Activated effector memory CD4-positive, alpha-beta T cell treated with Interleukin-2 at 50 U/mL for 16 hours (primary cell): Measurements from ENCODE around the gene OR51M1.
"Not testable (repeated sequence)": the region's sequence is repeated elsewhere in the genome, so short reads cannot be mapped to it uniquely, and the experiment has no call there.

ENCODE experiments used
- DNase-seq: peaks from one replicate; pipeline ENCODE4 v3.0.0-alpha.2; 2020

OR51M1 gene, protein sequence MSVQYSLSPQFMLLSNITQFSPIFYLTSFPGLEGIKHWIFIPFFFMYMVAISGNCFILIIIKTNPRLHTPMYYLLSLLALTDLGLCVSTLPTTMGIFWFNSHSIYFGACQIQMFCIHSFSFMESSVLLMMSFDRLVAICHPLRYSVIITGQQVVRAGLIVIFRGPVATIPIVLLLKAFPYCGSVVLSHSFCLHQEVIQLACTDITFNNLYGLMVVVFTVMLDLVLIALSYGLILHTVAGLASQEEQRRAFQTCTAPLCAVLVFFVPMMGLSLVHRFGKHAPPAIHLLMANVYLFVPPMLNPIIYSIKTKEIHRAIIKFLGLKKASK

DNA sequence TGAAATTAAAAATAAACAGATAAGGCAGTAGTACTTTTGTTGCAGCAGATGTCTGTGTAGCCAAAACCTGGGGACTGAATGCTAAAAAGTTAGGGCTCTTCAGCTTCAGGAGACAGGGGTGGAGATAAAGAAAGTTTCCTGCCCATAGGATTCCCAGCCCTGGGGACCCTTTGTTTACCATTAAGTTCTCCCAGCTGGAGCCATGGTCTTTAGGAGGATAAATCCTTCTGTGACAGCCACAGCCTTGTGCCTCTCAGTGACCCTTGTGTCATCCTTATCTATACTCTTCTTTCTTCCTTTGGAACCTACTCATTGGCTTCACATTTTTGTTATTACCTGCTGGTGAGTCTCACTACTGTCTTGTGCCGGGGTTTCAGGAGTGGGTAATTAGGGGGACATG is at the start of gene OR51M1:
TSS of gene OR51M1 (plus strand) at position 237 of the 400 bp plus-strand sequence. CDS start 5,587 bp downstream, outside the sequence.
- no peak for DNase-seq

DNA sequence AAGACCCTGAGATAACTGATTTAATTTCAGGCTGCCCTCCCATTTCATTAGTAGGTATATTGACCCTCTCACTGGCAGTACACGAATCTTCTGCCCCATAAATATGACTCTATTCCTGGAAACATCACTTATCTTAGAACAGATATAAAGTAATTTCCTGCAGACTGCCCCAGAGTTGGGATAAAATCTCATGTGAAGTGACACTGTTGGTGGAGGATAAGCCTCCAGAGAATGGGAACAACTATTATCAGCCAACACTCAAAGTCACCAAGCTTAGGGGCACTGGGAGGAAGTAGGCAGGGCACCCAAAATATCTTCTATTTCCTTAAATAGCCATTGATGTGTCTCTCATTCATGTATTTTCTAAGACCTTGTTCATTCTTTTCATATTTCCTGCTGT is 48.4 kb upstream of the OR51M1 start:
- no peak for DNase-seq

DNA sequence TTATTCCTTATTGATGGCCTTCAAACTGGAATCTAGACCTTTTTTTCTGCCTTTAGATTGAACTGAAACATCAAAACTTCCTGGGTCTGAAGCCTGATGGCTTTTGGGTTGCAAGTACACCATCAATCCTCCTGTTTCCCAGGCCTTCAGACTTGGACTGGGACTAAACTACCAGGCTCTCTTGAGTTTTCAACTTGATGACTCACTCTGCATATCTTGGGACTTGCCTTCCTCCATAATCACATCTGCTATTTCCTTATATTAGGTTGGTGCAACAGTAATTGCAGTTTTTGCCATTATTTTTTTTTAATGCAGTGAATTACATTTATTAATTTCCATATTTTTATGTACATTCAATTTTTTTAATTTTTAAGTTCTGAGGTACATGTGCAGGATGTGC is 47.3 kb upstream of the OR51M1 start:
- no peak for DNase-seq

DNA sequence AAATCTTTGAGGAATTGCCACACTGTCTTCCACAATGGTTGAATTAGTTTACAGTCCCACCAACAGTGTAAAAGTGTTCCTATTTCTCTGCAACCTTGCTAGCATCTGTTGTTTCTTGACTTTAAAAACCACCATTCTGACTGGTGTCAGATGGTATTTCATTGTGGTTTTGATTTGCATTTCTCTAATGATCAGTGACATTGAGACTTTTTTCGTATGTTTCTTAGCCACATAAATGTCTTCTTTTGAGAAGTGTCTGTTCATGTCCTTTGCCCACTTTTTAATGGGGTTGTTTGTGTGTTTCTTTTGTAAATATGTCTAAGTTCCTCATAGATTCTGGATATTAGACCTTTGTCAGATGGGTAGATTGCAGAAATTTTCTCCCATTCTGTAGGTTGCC is 46.4 kb upstream of the OR51M1 start:
- not testable (repeated sequence) for DNase-seq

DNA sequence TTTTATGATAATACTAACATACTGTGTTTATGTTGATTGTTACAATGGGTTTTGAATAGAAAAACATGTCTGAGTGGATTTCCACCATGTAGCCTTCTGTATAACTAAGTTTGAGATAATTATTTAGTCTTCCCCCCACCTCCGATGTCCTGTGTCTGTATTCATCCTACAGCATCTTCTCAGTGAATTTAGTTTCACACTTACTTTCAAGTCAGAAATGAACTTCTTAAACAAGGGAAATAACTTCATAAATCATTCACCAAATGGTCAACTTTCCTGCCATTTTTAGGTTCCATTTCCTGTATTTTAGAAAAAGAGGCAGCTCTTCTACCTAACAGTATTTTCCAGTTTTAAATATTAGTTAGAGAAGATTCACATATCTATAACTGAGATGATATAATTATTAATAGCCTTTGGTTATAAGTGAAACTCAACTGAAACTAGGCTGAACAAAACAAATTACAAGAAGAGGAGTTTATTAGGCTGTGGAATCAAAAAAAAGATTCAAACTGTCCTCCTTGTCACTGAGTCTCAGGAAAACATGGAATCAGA is 43.8 kb upstream of the OR51M1 start:
- DNase-seq = no peak

DNA sequence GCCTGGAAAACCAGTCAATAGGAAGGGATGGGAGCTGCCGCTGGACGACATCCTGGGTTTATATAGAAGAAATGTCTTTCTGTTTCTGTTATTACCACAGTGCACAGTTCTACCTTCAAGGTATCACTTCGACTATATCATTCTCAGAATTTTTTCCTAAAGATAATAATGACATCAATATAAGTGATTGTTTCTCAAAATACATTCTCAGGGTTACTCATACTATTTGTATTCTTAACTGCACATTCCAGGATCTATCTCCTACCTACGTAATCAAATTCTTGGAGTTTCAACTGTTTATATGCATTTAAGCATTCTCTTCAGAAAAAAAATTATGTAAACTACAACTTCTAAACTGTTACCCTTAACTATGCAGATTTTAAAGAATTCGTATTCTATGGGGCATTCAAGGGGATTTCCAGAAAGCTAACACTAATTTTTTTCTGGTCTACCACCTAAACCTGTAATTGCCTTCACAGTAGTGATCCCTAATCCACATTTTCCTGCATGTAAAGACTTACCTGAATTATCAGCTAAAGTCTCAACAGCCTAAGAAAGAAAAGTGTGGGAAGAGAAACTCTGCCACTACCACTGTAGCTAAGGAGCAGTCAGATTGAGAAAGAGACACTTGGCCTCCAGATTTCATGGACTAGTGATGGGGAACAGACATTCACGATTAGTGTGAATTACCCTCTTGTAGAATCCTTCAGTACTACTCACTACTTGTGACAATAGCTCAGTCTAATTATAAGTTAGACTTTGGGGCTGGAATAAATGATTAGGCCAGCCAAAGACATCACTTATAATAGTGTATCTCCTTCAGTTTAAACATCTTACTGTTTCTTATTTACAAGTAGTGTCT is 39.9 kb upstream of the OR51M1 start, which contains the start of gene OR51B5:
TSS of gene OR51B5 (minus strand) at position 51 of the 862 bp plus-strand sequence. CDS start at position 51, 0 bp downstream.
- DNase-seq = no peak

DNA sequence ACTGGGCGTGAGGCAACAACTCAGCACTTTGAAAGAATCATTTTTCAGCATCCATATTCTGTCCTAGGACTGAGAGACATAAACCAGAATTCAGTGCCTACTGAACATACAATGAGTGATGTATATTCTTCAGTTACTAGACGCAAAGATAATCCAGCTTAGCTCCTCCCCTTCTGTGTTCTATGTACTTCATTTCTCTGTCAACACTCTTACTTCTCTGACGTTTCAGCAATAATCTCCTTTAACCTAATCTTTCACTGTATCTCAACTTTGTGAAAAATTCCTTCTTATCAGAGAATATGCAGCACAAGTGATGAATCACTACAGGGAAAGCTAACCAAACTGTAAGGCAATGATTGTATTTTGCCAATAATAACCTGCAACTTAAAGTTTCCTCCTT is 37.8 kb upstream of the OR51M1 start:
- DNase-seq = no peak

DNA sequence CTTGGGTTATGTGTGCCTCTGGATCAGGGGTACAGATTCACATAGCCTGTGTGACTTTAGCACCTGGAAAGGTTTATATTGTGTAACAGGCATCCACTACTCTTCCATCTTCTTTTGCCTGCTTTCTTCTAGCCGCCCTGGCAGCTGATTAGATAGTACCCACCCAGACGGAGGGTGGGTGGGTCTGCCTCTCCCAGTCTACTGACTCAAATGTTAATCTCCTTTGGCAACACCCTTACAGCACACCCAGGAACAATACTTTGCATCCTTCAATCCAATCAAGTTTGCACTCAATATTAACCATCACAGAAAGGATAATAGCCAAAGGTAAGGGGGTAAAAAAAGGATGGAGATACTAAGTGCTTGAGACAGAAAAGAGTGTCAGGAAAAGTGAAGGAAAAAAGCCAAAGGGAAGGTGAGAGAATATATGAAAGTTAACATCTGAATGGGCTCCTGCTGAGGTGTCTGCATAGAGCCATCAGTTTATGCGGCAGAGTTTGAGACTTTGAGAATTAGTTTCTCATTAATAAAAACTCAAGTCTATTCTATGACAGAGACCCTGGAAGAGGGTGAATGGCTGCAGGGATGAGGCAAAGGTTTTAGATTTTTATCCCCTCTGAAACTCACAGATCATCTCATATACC is 34.9 kb upstream of the OR51M1 start:
- DNase-seq = no peak

DNA sequence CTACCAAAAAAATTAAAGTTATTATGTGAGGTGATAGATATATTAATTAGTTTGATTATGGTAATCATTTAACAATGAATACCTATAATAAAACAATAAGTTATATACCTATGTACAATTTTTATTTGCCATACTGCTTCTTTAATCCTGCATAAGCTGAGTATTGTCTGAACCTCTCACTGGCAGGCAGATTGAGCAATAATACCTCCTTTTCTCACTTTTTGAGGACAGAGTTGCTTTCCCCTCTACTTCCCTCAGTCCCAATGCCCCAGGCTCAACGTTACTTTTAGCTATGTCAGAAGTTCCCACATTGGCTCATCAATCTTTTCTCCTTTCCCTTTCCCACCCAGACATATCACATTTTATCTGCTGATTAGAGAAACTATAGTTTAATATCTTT is 34.1 kb upstream of the OR51M1 start:
- DNase-seq = no peak

DNA sequence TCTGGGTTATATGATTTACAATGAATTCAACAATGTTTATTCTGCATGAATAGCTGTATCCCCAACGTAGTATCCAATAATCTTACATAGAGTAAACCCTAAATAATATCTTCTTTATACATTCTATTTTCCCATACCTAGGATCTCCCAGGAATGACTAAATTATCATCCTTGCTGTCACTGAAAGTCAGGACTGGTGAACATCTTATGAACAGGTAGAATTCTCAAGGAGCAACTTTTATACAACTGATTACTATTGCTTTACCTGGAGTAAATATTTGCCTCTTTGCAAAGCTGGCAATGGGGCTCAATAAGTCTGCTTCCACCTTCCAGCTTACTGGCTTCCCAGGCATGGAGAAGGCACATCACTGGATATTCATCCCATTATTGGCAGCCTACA is 32.4 kb upstream of the OR51M1 start, which contains the start of gene OR51B6:
TSS of gene OR51B6 (plus strand) at position 301 of the 400 bp plus-strand sequence. CDS start at position 301, 0 bp downstream.
- no peak for DNase-seq

DNA sequence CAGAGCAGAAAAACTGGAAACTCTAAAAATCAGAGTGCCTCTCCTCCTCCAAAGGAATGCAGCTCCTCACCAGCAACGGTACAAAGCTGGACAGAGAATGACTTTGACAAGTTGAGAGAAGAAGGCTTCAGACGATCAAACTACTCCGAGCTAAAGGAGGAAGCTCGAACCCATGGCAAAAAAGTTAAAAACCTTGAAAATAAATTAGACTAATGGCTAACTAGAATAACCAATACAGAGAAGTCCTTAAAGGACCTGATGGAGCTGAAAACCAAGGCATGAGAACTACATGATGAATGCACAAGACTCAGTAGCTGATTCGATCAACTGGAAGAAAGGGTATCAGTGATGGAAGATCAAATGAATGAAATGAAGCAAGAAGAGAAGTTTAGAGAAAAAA is 27.6 kb upstream of the OR51M1 start:
- not testable (repeated sequence) for DNase-seq

DNA sequence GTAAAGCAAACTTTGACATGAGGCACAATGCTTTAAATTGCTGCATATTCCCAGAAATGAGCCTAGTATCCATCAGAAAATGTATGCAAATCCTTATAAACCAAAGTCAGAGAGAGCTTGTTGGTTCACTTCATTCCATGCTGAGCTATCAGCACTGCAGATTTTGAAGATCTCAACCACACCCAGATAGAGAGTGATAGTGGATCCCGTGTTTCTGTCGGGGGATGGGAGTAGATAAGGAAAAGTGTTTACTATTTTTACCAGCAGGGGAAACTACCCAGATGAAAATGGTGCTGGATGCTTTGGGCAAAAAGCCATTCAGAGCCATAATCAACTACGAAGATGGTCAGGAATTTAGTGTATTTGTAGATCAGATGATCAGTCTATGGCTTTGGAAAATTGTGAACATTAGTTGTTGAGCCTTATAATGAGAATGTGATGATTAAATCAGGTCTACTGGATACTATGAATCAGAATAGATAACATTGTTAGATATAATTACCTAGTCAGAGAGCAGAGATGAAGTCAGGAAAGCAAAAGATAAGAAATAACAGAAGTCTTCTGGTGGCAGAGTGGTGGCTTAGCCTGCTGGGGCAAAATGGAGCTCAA is 21.5 kb upstream of the OR51M1 start:
- no peak for DNase-seq

DNA sequence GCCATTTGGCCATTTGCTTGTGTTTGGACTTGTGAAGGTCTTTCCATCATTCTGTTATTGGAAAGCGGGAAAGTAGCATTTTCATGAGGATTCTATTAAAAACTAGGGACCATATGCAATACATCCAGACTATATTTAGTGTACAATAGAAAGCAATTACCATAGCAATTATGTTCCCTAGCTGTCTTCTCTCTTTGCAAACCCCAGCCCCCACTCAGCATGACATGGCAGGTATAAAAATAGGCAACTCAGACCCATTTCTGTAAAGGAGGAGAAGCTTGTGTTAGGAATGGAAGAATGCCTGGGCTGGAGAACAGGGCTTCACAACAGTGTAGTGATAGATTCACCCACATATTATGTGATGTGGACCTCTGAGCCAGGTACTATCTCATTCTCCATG is 19.9 kb upstream of the OR51M1 start:
- DNase-seq = no peak

DNA sequence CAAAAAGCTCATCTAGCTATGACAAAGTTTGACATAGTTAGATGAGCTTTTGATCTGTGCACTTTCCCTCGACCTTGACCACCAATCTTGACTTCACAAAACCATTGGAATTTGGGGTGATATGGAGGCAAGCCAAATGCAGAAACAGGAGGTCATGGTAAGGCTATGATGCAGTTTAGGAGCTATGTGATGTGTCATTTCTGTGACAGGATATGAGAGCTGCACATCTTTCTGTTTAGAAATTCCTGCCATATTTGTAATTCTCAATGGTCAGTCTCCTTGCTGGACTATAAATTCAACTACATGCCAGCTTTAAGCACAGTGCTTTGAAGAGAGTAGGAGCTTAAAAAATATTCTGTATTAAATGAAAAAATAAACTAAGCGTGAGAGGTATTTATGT is 19.4 kb upstream of the OR51M1 start:
- no peak for DNase-seq

DNA sequence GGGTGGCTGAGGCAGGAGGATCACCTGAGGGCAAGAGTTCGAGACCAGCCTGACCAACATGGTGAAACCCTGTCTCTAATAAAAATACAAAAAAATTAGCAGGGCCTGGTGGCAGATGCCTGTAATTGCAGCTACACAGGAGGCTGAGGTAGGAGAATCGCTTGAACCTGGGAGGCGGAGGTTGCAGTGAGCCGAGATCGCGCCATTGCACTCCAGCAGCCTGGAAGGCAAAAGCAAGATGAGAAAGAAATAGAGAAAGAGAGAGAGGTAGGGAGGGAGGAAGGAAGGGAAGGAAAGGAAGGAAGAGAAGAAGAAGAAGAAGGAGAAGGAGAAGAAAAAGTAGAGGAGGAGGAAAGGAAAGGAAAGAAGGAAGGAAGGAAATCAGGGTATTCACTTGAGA is 17.2 kb upstream of the OR51M1 start:
- DNase-seq = not testable (repeated sequence)

DNA sequence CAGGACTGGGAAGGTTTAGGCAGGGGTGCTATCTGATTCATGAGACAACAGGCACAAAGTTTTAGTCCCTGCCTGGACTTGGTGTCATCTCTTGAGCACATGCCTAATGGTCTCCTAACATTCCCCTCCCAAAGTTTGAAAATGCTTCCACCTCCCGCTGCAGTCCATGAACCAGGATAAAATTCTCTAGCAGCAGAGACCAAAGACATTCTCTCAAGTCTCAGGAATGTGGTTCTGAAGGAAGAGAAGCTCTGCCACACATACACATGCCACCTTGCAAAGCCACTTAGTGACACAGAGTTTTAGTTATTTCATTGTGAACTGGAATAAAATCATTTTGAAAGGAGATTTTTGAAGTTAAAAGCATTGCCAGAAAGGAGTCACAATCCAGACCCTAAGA is 16.8 kb upstream of the OR51M1 start:
- DNase-seq = no peak

DNA sequence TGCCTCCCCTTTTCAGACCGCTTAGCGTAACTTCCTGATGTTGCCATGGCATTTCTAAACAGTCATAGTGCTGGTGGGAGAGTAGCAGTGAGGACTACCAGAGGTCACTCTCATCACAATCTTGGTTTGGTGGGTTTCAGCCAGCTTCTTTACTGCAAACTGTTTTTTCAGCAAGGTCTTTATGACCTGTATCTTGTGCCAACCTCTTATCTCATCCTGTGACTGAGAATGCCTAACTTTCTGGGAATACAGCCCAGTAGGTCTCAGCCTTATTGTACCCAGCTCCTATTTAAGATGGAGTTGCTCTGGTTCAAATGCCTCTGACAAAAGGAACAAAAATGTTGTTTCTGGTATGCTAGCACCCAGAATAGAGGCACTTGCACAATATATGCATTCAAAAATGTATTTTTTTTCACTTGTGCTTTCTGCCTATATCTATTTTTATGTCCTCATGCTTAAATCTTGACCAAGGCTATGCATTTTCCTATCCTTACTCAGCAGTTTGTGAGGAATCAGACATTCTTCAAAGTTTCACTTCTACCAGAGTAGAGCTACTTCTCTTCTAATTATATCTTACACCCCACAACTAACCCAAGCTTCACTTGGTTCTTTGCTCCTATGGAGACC is 16.1 kb upstream of the OR51M1 start:
- DNase-seq = no peak

DNA sequence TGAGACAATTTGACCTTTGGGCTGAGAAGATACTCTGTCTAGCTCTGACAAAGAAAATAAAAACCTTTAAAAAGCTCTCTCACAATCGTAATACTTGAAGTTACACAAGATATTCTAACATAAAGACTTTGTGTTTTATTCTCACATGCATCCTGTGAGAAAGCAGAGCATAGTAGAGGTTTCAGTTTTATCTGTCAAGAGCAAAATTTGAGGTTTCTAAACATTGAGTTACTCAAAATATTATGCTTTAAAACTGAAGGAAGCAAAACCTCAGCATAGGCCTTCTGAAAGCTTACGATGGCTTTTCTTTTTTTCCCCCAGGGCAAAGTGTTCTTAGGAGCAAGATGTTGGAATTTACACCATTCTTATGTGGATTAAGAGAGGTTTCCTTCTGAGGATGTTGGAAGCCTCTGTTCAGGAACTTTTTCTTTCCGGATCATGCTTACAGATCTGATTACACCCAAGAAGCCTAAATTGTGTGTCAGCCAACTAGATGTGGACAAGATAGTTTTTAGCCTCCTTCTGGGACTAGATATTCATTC is 15.0 kb upstream of the OR51M1 start:
- DNase-seq = no peak

DNA sequence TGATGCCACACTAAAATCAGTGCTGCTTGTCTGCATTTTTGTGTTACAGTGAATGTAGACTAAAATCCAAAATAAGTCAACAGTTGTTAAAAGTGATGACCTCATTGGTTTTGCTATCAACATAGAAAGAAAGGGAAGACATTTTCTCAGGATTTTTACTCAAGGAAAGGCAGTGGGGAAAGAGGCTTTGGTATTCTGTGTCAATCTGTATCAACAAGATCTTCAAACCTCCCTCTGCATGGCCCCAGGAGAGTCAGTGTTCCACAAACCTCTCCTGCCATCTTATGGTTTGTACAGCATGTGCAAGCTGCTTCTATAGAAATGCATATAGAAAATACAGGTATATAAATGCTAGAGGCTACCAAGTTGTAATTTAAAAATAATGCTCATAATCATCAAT is 13.8 kb upstream of the OR51M1 start:
- no peak for DNase-seq

DNA sequence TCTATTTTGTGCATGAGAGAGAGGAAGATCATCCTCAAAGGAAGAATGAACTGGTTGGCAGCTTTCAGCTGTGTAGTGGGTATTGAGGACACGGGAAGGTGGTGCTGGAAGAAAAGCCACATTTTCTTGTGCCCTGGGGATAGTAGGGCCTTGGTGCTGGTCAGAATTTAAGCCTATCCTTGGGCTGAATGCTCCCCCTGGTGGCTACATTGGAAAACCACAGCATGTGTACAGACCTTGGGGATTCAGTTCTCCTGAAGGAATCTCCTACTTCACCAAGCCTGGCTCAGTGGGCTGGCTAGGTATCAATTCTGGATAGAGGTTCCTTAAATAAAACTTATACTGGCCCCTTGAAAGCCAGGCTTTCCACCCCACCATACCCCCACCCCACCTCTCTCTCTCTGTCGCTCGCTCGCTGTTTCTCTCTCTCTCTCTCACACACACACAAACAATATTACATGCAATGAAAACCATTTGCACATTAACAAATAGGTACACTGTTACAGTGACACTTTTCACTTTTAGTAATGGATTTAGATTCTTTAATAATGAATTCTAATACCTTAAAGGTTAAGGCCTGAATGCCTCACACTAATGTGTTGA is 2.8 kb upstream of the OR51M1 start:
- no peak for DNase-seq

DNA sequence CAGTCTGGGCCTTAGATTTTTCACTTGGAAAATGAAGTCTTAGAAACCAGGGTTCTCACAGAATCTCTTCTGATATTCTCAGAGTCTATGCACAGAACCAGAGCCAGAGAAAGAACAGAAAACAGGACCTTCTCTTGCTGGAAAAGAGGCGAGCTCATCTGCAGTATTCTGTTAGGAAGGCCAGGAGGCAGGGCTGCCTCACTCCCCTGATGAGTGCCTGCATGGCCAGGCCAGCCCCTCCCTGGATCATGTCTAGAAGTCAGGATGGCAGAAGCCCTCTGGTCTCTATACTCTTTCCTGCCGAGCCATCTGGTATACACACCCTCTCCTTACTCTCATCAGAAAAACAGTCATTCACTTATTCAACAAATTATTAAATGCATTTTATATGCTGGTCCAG is 723 bp downstream of the OR51M1 start:
- no peak for DNase-seq

DNA sequence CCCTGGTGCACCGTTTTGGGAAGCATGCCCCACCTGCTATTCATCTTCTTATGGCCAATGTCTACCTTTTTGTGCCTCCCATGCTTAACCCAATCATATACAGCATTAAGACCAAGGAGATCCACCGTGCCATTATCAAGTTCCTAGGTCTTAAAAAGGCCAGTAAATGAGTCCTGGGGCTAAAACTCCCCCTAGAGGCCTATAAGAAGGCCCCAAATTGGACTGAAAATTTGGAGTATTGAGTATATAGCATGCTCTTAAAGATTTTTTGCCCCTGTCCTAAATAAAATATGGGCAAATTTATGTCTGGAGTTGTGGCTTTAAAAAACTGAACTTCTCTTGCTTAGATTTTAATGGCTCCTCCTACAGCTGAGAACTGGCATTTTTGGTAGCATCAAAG is 6.6 kb downstream of the OR51M1 start:
- no peak for DNase-seq
